Endodermal cell (in vitro differentiated cells): Measurements from ENCODE around the gene TGFBR3L. TPM values are rescaled to one million over a fixed set of nuclear protein-coding genes. Genes with fewer than 3 reads are reported as not detected.

Experiments used
- DNase-seq: peaks from one replicate; pipeline ENCODE4 v3.0.0-alpha.2; 2017
- H3K27ac ChIP-seq: 2 replicates; pipeline ENCODE4 v1.5.1; 2013; ENCODE audit warnings: mild to moderate bottlenecking, low read depth, low read length, moderate library complexity
- H3K27me3 ChIP-seq: 2 replicates; pipeline ENCODE4 v1.6.1; 2013; ENCODE audit warnings: mild to moderate bottlenecking, low read length, moderate library complexity; ENCODE audit not compliant: insufficient read depth, control insufficient read depth, poor library complexity, severe bottlenecking
- H3K36me3 ChIP-seq: 2 replicates; pipeline ENCODE4 v1.7.0; 2013; ENCODE audit warnings: mild to moderate bottlenecking, low read length, moderate library complexity; ENCODE audit not compliant: control insufficient read depth, insufficient read depth
- H3K4me1 ChIP-seq: one replicate; pipeline ENCODE4 v1.7.0; 2013; ENCODE audit warnings: low read length; ENCODE audit not compliant: control insufficient read depth, insufficient read depth
- H3K4me3 ChIP-seq: 2 replicates; pipeline ENCODE4 v1.5.1; 2013; ENCODE audit warnings: mild to moderate bottlenecking, low read length, moderate library complexity
- H3K9ac ChIP-seq: 2 replicates; pipeline ENCODE4 v1.6.1; 2013; ENCODE audit warnings: mild to moderate bottlenecking, low read length, moderate library complexity; ENCODE audit not compliant: poor library complexity, severe bottlenecking; ENCODE audit errors: extremely low read depth
- H3K9me3 ChIP-seq: 2 replicates; pipeline ENCODE4 v1.6.1; 2013; ENCODE audit warnings: mild to moderate bottlenecking, low read length, moderate library complexity; ENCODE audit not compliant: control insufficient read depth
- H3K27ac Mint-ChIP-seq: 2 replicates; pipeline ENCODE4 v1.8.0; 2020; ENCODE audit warnings: mixed read lengths
- H3K27me3 Mint-ChIP-seq: 2 replicates; pipeline ENCODE4 v1.8.0; 2021; ENCODE audit warnings: mild to moderate bottlenecking, mixed read lengths; ENCODE audit not compliant: insufficient read depth
- H3K36me3 Mint-ChIP-seq: 2 replicates; pipeline ENCODE4 v1.8.0; 2020; ENCODE audit warnings: low read depth, mixed read lengths
- H3K4me1 Mint-ChIP-seq: 2 replicates; pipeline ENCODE4 v1.8.0; 2020; ENCODE audit warnings: mixed read lengths
- H3K4me3 Mint-ChIP-seq: 2 replicates; pipeline ENCODE4 v1.8.0; 2020; ENCODE audit warnings: mild to moderate bottlenecking, moderate library complexity, mixed read lengths
- H3K9me3 Mint-ChIP-seq: 2 replicates; pipeline ENCODE4 v1.8.0; 2020; ENCODE audit warnings: mild to moderate bottlenecking, mixed read lengths
- CTCF ChIP-seq: fragments of 200-600 bp; sonication (generic); conservative IDR thresholded peaks from 2 replicates; pipeline ENCODE4 v1.5.0; 2021; ENCODE audit warnings: antibody characterized with exemption, mild to moderate bottlenecking
- WGBS, 2 experiments: methylation state at CpG; one replicate each; pipeline versions ENCODE4 v1.1.5 to v1.1.7; 2013; ENCODE audit warnings: missing lambda C conversion rate in 2 of 2, mixed read lengths in 1 of 2; ENCODE audit not compliant: insufficient coverage in 1 of 2, insufficient read length in 1 of 2; 5-methylcytosine and 5-hydroxymethylcytosine counted together
- total RNA-seq, 2 donors: library from RNA; stranded (reverse); fragmentation: NEBNext Ultra II Directional in 1 of 2; extraction: Animal tissue kit (Norgen Biotek cat#: 25700) in 1 of 2; gene quantifications; 2 replicates in 1 of 2; 3 replicates in 1 of 2; pipeline ENCODE4 v1.2.1, GENCODE V29; 2021

TGFBR3L gene
- total RNA-seq, 2 donors from 2014 or later: 0.84 to 2.2 TPM

DNA sequence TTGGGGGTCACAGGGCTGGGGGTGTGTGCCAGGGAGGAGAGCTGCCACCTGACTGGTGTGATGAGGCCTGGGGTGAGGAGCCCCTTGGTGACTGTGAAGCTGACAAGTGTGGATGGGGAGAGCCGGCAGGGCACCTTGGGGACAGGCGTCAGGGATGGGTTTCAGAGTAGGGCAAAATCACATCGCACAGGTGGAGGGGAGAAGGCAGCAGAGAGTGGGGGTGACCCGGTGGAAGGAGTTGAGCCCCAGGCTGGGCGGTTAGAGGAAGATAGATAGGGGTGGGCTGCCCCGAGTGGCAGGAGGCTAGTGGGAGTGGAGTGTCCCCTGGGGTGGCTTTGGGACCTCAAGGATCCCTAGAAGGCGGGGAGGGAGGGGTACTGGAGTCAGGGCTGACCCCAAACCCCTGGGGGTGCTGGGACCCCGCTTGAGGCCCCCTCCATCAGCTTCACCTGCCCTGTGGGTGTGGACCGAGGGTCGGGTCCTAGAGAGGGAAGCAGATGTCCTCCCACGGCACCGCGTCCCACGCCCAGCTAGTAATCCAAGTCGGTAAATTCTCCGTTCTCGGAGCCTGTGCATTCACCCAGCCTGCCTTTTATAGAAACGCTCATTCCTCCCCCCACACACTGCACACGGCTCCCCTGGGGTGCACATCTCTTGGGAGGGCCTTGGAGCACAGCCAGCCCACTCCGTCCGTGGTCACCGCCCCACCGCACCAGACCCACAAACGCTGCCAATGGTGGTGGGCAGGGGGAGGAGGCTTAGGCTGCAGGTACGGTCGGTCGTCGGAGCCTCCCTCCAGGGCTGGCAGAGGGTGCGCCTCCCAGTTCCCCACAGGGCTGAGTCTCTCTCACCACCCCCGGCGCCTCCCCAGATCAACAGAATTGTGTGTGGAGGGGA, 8.9 kb downstream of the TGFBR3L start:
- Histone ChIP-seq H3K4me3 (no peak overlapping the region), H3K4me1 (peaks cover 5% of the 10 kb centered on the region), H3K36me3 (peaks cover 17% of the 10 kb centered on the region), H3K9me3 (no peaks in the 10 kb centered on the region), H3K27me3 (peaks cover 6% of the 10 kb centered on the region), H3K27ac (no peak overlapping the region), H3K9ac (no peak overlapping the region)
- no peaks in the 10 kb centered on the region for H3K9me3 Mint-ChIP-seq
- no peak for DNase-seq
- 94 to 96% methylated on average over 16 to 29 of the region's 31 CpGs for WGBS, 2 experiments
- no peak overlapping the region for H3K27ac Mint-ChIP-seq
- H3K27me3 Mint-ChIP-seq: peaks cover 7% of the 10 kb centered on the region
- no peak overlapping the region for H3K4me3 Mint-ChIP-seq
- H3K4me1 Mint-ChIP-seq: peaks cover 9% of the 10 kb centered on the region
- peaks cover 11% of the 10 kb centered on the region for H3K36me3 Mint-ChIP-seq
- no peak for TF ChIP-seq CTCF

GRCh38 chr19:7924241-7924640, 9.6 kb downstream of the TGFBR3L start:
- no peaks in the 10 kb centered on the region for H3K9me3 ChIP-seq
- Mint-ChIP-seq H3K4me3 (peak overlapping the region; percentile 70), H3K27ac (no peak overlapping the region), H3K36me3 (peaks cover 11% of the 10 kb centered on the region), H3K4me1 (peaks cover 9% of the 10 kb centered on the region), H3K9me3 (no peaks in the 10 kb centered on the region), H3K27me3 (peaks cover 3% of the 10 kb centered on the region)
- H3K4me1 ChIP-seq: peaks cover 5% of the 10 kb centered on the region
- no peak overlapping the region for H3K9ac ChIP-seq
- no peak overlapping the region for H3K27ac ChIP-seq
- peaks cover 21% of the 10 kb centered on the region for H3K36me3 ChIP-seq
- no peaks in the 10 kb centered on the region for H3K27me3 ChIP-seq
- TF ChIP-seq CTCF: no peak
- 96 to 98% methylated on average over 9 to 12 of the region's 12 CpGs for WGBS, 2 experiments
- H3K4me3 ChIP-seq: no peak overlapping the region
- no peak for DNase-seq

GRCh38 chr19:7924651-7925170, 10.1 kb downstream of the TGFBR3L start:
- H3K36me3 ChIP-seq: peaks cover 21% of the 10 kb centered on the region
- TF ChIP-seq CTCF: no peak
- no peak overlapping the region for H3K27ac Mint-ChIP-seq
- 74 to 75% methylated on average over 17 to 29 of the region's 34 CpGs for WGBS, 2 experiments
- peak overlapping the region; percentile 68 for H3K4me3 ChIP-seq
- H3K27me3 ChIP-seq: no peaks in the 10 kb centered on the region
- peak overlapping the region; percentile 44 for H3K27ac ChIP-seq
- H3K36me3 Mint-ChIP-seq: peaks cover 11% of the 10 kb centered on the region
- no peak overlapping the region for H3K9ac ChIP-seq
- no peaks in the 10 kb centered on the region for H3K9me3 ChIP-seq
- H3K9me3 Mint-ChIP-seq: no peaks in the 10 kb centered on the region
- peaks cover under 1% of the 10 kb centered on the region for H3K27me3 Mint-ChIP-seq
- H3K4me1 Mint-ChIP-seq: peaks cover 7% of the 10 kb centered on the region
- no peak for DNase-seq
- H3K4me1 ChIP-seq: peaks cover 5% of the 10 kb centered on the region
- H3K4me3 Mint-ChIP-seq: peak overlapping the region; percentile 70
